CD4-positive, alpha-beta memory T cell (primary cell): ENCODE measurements around the gene USP36. TPM values are rescaled to one million over a fixed set of nuclear protein-coding genes. Genes with fewer than 3 reads are reported as not detected.

Experiments
- CTCF ChIA-PET: fragments of 350-600 bp; sonication (Branson Sonifier 250); formaldehyde crosslinking; loops from one replicate; lab custom pipeline; 2021; ENCODE audit warnings: inconsistent platforms; ENCODE audit not compliant: partially characterized antibody; lab: Charles Lee
- POLR2A ChIA-PET: fragments of 350-600 bp; sonication (Branson Sonifier 250); formaldehyde crosslinking; loops from one replicate; lab custom pipeline; 2021; ENCODE audit not compliant: partially characterized antibody; lab: Charles Lee
- DNase-seq, 5 donors: peaks; one replicate each; pipeline versions ENCODE4 v3.0.0 to v3.0.0-alpha.2; 2020 to 2022; ENCODE audit warnings: mixed read lengths in 1 of 5
- H3K27ac ChIP-seq: one replicate; pipeline ENCODE4 v1.7.0; 2013; ENCODE audit warnings: low read depth, low read length
- H3K27me3 ChIP-seq: 2 replicates; pipeline ENCODE4 v1.7.0; 2013; ENCODE audit warnings: mild to moderate bottlenecking, low read length, moderate library complexity; ENCODE audit not compliant: insufficient read depth
- H3K36me3 ChIP-seq: 2 replicates; pipeline ENCODE4 v1.7.0; 2013; ENCODE audit warnings: mild to moderate bottlenecking, low read length, moderate library complexity; ENCODE audit not compliant: insufficient read depth
- H3K4me1 ChIP-seq: 2 replicates; pipeline ENCODE4 v1.7.0; 2013; ENCODE audit warnings: mild to moderate bottlenecking, low read length, moderate library complexity; ENCODE audit not compliant: insufficient read depth
- H3K4me3 ChIP-seq, 2 donors: one replicate each; pipeline ENCODE4 v1.7.0; 2013; ENCODE audit warnings: low read length in 2 of 2, mild to moderate bottlenecking in 1 of 2
- H3K9me3 ChIP-seq, 2 donors: one replicate each; pipeline ENCODE4 v1.7.0; 2013; ENCODE audit warnings: low read length in 2 of 2, control low read depth in 1 of 2; ENCODE audit not compliant: control insufficient read depth in 1 of 2
- H3K27ac Mint-ChIP-seq, 7 donors: one replicate each; pipeline ENCODE4 v1.8.0; 2020 to 2021; ENCODE audit warnings: mixed read lengths in 7 of 7, mild to moderate bottlenecking in 6 of 7, inconsistent platforms in 3 of 7, moderate library complexity in 3 of 7
- H3K27me3 Mint-ChIP-seq, 2 donors: one replicate each; pipeline ENCODE4 v1.8.0; 2020 to 2021; ENCODE audit warnings: mixed read lengths in 2 of 2
- H3K36me3 Mint-ChIP-seq, 2 donors: one replicate each; pipeline ENCODE4 v1.8.0; 2020 to 2021; ENCODE audit warnings: mixed read lengths in 2 of 2, inconsistent platforms in 1 of 2, mild to moderate bottlenecking in 1 of 2
- H3K4me1 Mint-ChIP-seq, 4 donors: one replicate each; pipeline ENCODE4 v1.8.0; 2020 to 2021; ENCODE audit warnings: mixed read lengths in 4 of 4, mild to moderate bottlenecking in 1 of 4
- H3K4me3 Mint-ChIP-seq, 8 donors: one replicate each; pipeline ENCODE4 v1.8.0; 2020 to 2021; ENCODE audit warnings: mixed read lengths in 8 of 8, mild to moderate bottlenecking in 7 of 8, moderate library complexity in 6 of 8, inconsistent platforms in 3 of 8
- H3K9me3 Mint-ChIP-seq, 8 donors: one replicate each; pipeline ENCODE4 v1.8.0; 2020 to 2021; ENCODE audit warnings: mixed read lengths in 8 of 8, mild to moderate bottlenecking in 5 of 8, inconsistent platforms in 3 of 8, moderate library complexity in 1 of 8
- intact Hi-C: fragments of 100-400 bp; cut with micrococcal nuclease; formaldehyde crosslinking; loops from one replicate; pipeline ENCODE4 v1.15.1; 2023
- polyA plus RNA-seq, 2 donors: library from polyadenylated mRNA; unstranded; fragments of 300-500 nt; fragmentation: Illumina TruSeq; gene quantifications; one replicate each; pipeline ENCODE4 v1.2.3, GENCODE V29; 2021
- total RNA-seq, 2 experiments: library from RNA; stranded (reverse); gene quantifications; one replicate each; pipeline ENCODE4 v1.2.3, GENCODE V29; 2021

Gene USP36
- total and polyA plus RNA-seq, 4 experiments from 2014 or later: 35.4 to 183 (median 118) TPM

- peak in 2 of 5 donors; percentile 44 to 54 for DNase-seq
These were observed 71.3 kb downstream of the USP36 start for GRCh38 chr17:78769196-78769773.

GRCh38 chr17:78767806-78768205 is 72.8 kb downstream of the USP36 start:
- H3K4me1 Mint-ChIP-seq: peaks cover 22 to 36% (median 33%) of the 10 kb centered on the region in 4 donors
- no peak overlapping the region for H3K27ac Mint-ChIP-seq
- Histone ChIP-seq H3K4me3 (peak overlapping the region; percentile 9 to 13), H3K27me3 (no peaks in the 10 kb centered on the region), H3K36me3 (no peaks in the 10 kb centered on the region), H3K9me3 (no peaks in the 10 kb centered on the region), H3K27ac (peak overlapping the region; percentile 49), H3K4me1 (peaks cover 99% of the 10 kb centered on the region)
- no peaks in the 10 kb centered on the region for H3K9me3 Mint-ChIP-seq
- no peak overlapping the region for H3K4me3 Mint-ChIP-seq
- no peak for DNase-seq
- no peaks in the 10 kb centered on the region for H3K27me3 Mint-ChIP-seq
- CTCF ChIA-PET: interaction anchor here (1.3 to 4.7 kb wide), 9 partner anchors 8 to 76 kb away, joined by 3 to 21 read pairs (median 7); no protein-coding TSS in a partner anchor
- intact Hi-C loops: no loop called here
- POLR2A ChIA-PET: interaction anchor here (1.0 to 28.3 kb wide), 4 partner anchors 8 to 39 kb away, joined by 4 to 961 read pairs (median 492); partner anchors contain the start of gene CYTH1
- peaks cover 8 to 29% of the 10 kb centered on the region in 2 donors for H3K36me3 Mint-ChIP-seq

More at GRCh38 chr17:78769196-78769773, 71.3 kb downstream of the USP36 start:
- CTCF ChIA-PET: interaction anchor here (0.8 to 4.2 kb wide), 25 partner anchors 8 to 74 kb away, joined by 3 to 20 read pairs (median 5); no protein-coding TSS in a partner anchor
- Histone ChIP-seq H3K4me1 (peaks cover 98% of the 10 kb centered on the region), H3K27ac (peak overlapping the region; percentile 49), H3K36me3 (no peaks in the 10 kb centered on the region), H3K9me3 (no peaks in the 10 kb centered on the region), H3K27me3 (no peaks in the 10 kb centered on the region), H3K4me3 (peak overlapping the region in 1 of 2 donors; percentile 7)
- Mint-ChIP-seq H3K4me3 (no peak overlapping the region), H3K4me1 (peaks cover 32 to 34% (median 33%) of the 10 kb centered on the region in 4 donors), H3K36me3 (peaks cover 8 to 34% of the 10 kb centered on the region in 2 donors), H3K9me3 (no peaks in the 10 kb centered on the region), H3K27ac (no peak overlapping the region), H3K27me3 (no peaks in the 10 kb centered on the region)
- POLR2A ChIA-PET: interaction anchor here (0.6 to 28.3 kb wide), 10 partner anchors 7 to 59 kb away, joined by 3 to 961 read pairs (median 4); partner anchors contain the start of gene CYTH1
- intact Hi-C loops: no loop called here

- Histone ChIP-seq H3K36me3 (no peaks in the 10 kb centered on the region), H3K9me3 (no peaks in the 10 kb centered on the region), H3K4me3 (no peak overlapping the region), H3K4me1 (peaks cover 99% of the 10 kb centered on the region), H3K27me3 (no peaks in the 10 kb centered on the region), H3K27ac (peak overlapping the region; percentile 49)
- no peak overlapping the region for H3K27ac Mint-ChIP-seq
- H3K4me3 Mint-ChIP-seq: no peak overlapping the region
- no peaks in the 10 kb centered on the region for H3K9me3 Mint-ChIP-seq
- CTCF ChIA-PET: interaction anchor here (0.8 to 4.7 kb wide), 10 partner anchors 12 to 58 kb away, joined by 3 to 21 read pairs (median 4); no protein-coding TSS in a partner anchor
- H3K27me3 Mint-ChIP-seq: no peaks in the 10 kb centered on the region
- intact Hi-C loops: no loop called here
- peaks cover 8 to 27% of the 10 kb centered on the region in 2 donors for H3K36me3 Mint-ChIP-seq
- DNase-seq: no peak
- POLR2A ChIA-PET: interaction anchor here (1.0 to 28.3 kb wide), 7 partner anchors 8 to 75 kb away, joined by 3 to 961 read pairs (median 4); partner anchors contain the start of gene CYTH1
- peaks cover 13 to 36% (median 33%) of the 10 kb centered on the region in 4 donors for H3K4me1 Mint-ChIP-seq
These were observed 73.8 kb downstream of the USP36 start for GRCh38 chr17:78766743-78767294.

DNA sequence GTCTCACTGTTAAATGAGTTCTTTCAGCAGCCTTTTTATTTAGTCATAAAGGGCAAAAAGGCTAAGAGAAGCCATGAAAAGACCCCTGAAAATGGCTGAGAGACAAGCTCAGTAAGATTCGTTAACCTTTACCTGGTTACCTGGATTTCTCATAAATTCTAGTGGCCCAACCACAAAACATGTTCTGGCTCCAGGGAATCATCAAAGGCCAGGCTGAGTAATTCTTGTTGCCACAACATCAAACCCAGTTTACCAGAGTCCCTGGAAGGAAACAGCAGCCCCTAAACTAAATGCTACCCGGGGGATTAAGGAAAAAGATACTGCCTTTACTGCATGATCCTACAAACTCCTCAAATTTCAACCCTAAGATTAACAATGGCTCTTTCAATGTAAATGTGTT is 74.4 kb downstream of the USP36 start:
- no peaks in the 10 kb centered on the region for H3K36me3 ChIP-seq
- Mint-ChIP-seq H3K27me3 (no peaks in the 10 kb centered on the region), H3K4me3 (no peak overlapping the region), H3K4me1 (peaks cover 10 to 35% (median 34%) of the 10 kb centered on the region in 4 donors), H3K27ac (no peak overlapping the region), H3K9me3 (no peaks in the 10 kb centered on the region), H3K36me3 (peaks cover 6 to 25% of the 10 kb centered on the region in 2 donors)
- no peaks in the 10 kb centered on the region for H3K27me3 ChIP-seq
- H3K27ac ChIP-seq: peak overlapping the region; percentile 49
- intact Hi-C loops: no loop called here
- ChIA-PET POLR2A (interaction anchor here (1.2 to 28.3 kb wide), 7 partner anchors 7 to 75 kb away, joined by 3 to 961 read pairs (median 7); partner anchors contain the start of gene CYTH1), CTCF (interaction anchor here (0.8 to 4.7 kb wide), 9 partner anchors 11 to 58 kb away, joined by 3 to 21 read pairs (median 5); no protein-coding TSS in a partner anchor)
- peaks cover 99% of the 10 kb centered on the region for H3K4me1 ChIP-seq
- H3K9me3 ChIP-seq: no peaks in the 10 kb centered on the region
- no peak overlapping the region for H3K4me3 ChIP-seq
- DNase-seq: peak in 1 of 5 donors; percentile 24

- peak overlapping the region in 4 of 7 donors; percentile 11 to 79 (median 48) for H3K27ac Mint-ChIP-seq
- no peaks in the 10 kb centered on the region for H3K27me3 ChIP-seq
- ChIA-PET CTCF (interaction anchor here (0.6 to 4.7 kb wide), 7 partner anchors 11 to 650 kb away, joined by 3 to 21 read pairs (median 5); no protein-coding TSS in a partner anchor), POLR2A (interaction anchor here (1.5 to 28.3 kb wide), 6 partner anchors 7 to 54 kb away, joined by 3 to 961 read pairs (median 15); partner anchors contain the start of gene CYTH1)
- H3K27me3 Mint-ChIP-seq: no peaks in the 10 kb centered on the region
- no peaks in the 10 kb centered on the region for H3K9me3 ChIP-seq
- H3K9me3 Mint-ChIP-seq: no peaks in the 10 kb centered on the region
- intact Hi-C loops: no loop called here
- peaks cover 99% of the 10 kb centered on the region for H3K4me1 ChIP-seq
- H3K4me3 Mint-ChIP-seq: peak overlapping the region in 6 of 8 donors; percentile 32 to 68 (median 57)
- H3K4me3 ChIP-seq: no peak overlapping the region
- H3K4me1 Mint-ChIP-seq: peaks cover 11 to 37% (median 35%) of the 10 kb centered on the region in 4 donors
- DNase-seq: no peak
- H3K36me3 ChIP-seq: no peaks in the 10 kb centered on the region
- H3K36me3 Mint-ChIP-seq: peaks cover 6 to 24% of the 10 kb centered on the region in 2 donors
- H3K27ac ChIP-seq: peak overlapping the region; percentile 49
These were observed 74.8 kb downstream of the USP36 start for GRCh38 chr17:78765821-78766220.

GRCh38 chr17:78764871-78765270 is 75.7 kb downstream of the USP36 start:
- H3K36me3 ChIP-seq: no peaks in the 10 kb centered on the region
- Mint-ChIP-seq H3K4me1 (peaks cover 13 to 39% (median 36%) of the 10 kb centered on the region in 4 donors), H3K9me3 (no peaks in the 10 kb centered on the region), H3K36me3 (peaks cover 6 to 20% of the 10 kb centered on the region in 2 donors), H3K27me3 (no peaks in the 10 kb centered on the region), H3K27ac (peak overlapping the region in 6 of 7 donors; percentile 31 to 92 (median 80)), H3K4me3 (peak overlapping the region; percentile 48 to 77 (median 64))
- no peaks in the 10 kb centered on the region for H3K9me3 ChIP-seq
- ChIA-PET CTCF (interaction anchor here (1.5 to 4.7 kb wide), 3 partner anchors 16 to 56 kb away, joined by 4 to 21 read pairs (median 12); no protein-coding TSS in a partner anchor), POLR2A (interaction anchor here (1.0 to 28.3 kb wide), 7 partner anchors 11 to 55 kb away, joined by 4 to 961 read pairs (median 7); partner anchors contain the start of gene CYTH1)
- H3K4me3 ChIP-seq: no peak overlapping the region
- peaks cover 97% of the 10 kb centered on the region for H3K4me1 ChIP-seq
- no peaks in the 10 kb centered on the region for H3K27me3 ChIP-seq
- intact Hi-C loops: no loop called here
- no peak for DNase-seq
- no peak overlapping the region for H3K27ac ChIP-seq
